GM23338 (cell line): ENCODE measurements around the gene GRK2. TPM values are rescaled to one million over a fixed set of nuclear protein-coding genes. Genes with fewer than 3 reads are reported as not detected.

Experiments
- ATAC-seq: fragments of 200-7000 bp; cut with Tn5 transposase; 3 replicates; pipeline ENCODE4 v1.9.1; 2020
- DNase-seq: peaks from one replicate; pipeline ENCODE4 v3.0.0-alpha.2; 2015; ENCODE audit warnings: low spot score
- H2AFZ ChIP-seq: fragments of 200-600 bp; sonication (generic); 2 replicates; pipeline ENCODE4 v1.8.0; 2016; ENCODE audit warnings: antibody characterized with exemption, mild to moderate bottlenecking, moderate library complexity
- H3F3A ChIP-seq: fragments of 200-600 bp; sonication (generic); replicated peaks from 2 replicates; pipeline ENCODE4 v1.8.0; 2017; ENCODE audit warnings: antibody characterized with exemption, mixed run types, low read depth
- H3K27ac ChIP-seq: fragments of 200-600 bp; sonication (generic); 2 replicates; pipeline ENCODE4 v1.6.1; 2016; ENCODE audit warnings: low read depth
- H3K27me3 ChIP-seq: fragments of 200-600 bp; sonication (generic); 2 replicates; pipeline ENCODE4 v1.8.0; 2016; ENCODE audit warnings: mild to moderate bottlenecking, mixed run types, moderate library complexity; ENCODE audit not compliant: insufficient read depth
- H3K36me3 ChIP-seq: fragments of 200-600 bp; sonication (generic); 2 replicates; pipeline ENCODE4 v1.8.0; 2016; ENCODE audit warnings: mild to moderate bottlenecking; ENCODE audit not compliant: insufficient read depth
- H3K4me1 ChIP-seq: fragments of 200-600 bp; sonication (generic); 2 replicates; pipeline ENCODE4 v1.8.0; 2016; ENCODE audit warnings: mild to moderate bottlenecking, moderate library complexity; ENCODE audit not compliant: insufficient read depth
- H3K4me2 ChIP-seq: fragments of 200-600 bp; sonication (generic); 2 replicates; pipeline ENCODE4 v1.7.1; 2017; ENCODE audit warnings: mixed run types
- H3K4me3 ChIP-seq: fragments of 200-600 bp; sonication (generic); 2 replicates; pipeline ENCODE4 v1.6.1; 2016; ENCODE audit warnings: mixed run types
- H3K79me2 ChIP-seq: fragments of 200-600 bp; sonication (generic); replicated peaks from 2 replicates; pipeline ENCODE4 v1.8.0; 2017; ENCODE audit warnings: mild to moderate bottlenecking; ENCODE audit not compliant: insufficient read depth
- H3K9me2 ChIP-seq: fragments of 200-600 bp; sonication (generic); 2 replicates; pipeline ENCODE4 v1.8.0; 2017; ENCODE audit not compliant: insufficient read depth
- H4K20me1 ChIP-seq: fragments of 200-600 bp; sonication (generic); replicated peaks from 2 replicates; pipeline ENCODE4 v1.8.0; 2017; ENCODE audit warnings: mild to moderate bottlenecking; ENCODE audit not compliant: insufficient read depth
- H3K27ac Mint-ChIP-seq: 2 replicates; pipeline ENCODE4 v1.8.0; 2020; ENCODE audit warnings: inconsistent platforms, mild to moderate bottlenecking, moderate library complexity, mixed read lengths
- H3K27me3 Mint-ChIP-seq: 3 replicates; pipeline ENCODE4 v1.8.0; 2022; ENCODE audit warnings: low read depth, mild to moderate bottlenecking, moderate library complexity, mixed read lengths, inconsistent platforms; ENCODE audit not compliant: insufficient read depth, poor library complexity
- H3K36me3 Mint-ChIP-seq: 3 replicates; pipeline ENCODE4 v1.8.0; 2021; ENCODE audit warnings: low read depth, mild to moderate bottlenecking, inconsistent platforms, moderate library complexity, mixed read lengths
- H3K4me1 Mint-ChIP-seq: 3 replicates; pipeline ENCODE4 v1.8.0; 2020; ENCODE audit warnings: mild to moderate bottlenecking, inconsistent platforms, mixed read lengths
- H3K4me3 Mint-ChIP-seq: 3 replicates; pipeline ENCODE4 v1.8.0; 2021; ENCODE audit warnings: moderate library complexity, mild to moderate bottlenecking, inconsistent platforms, mixed read lengths
- H3K9me3 Mint-ChIP-seq: 3 replicates; pipeline ENCODE4 v1.8.0; 2020; ENCODE audit warnings: moderate library complexity, mild to moderate bottlenecking, inconsistent platforms, mixed read lengths
- CREB1 ChIP-seq: fragments of 250-450 bp; sonication (Bioruptor Pico); IDR thresholded peaks from 2 replicates; pipeline ENCODE4 v1.5.0; 2020; ENCODE audit warnings: low read depth, mild to moderate bottlenecking, moderate library complexity
- CTCF ChIP-seq, 2 experiments: fragments of 200-600 bp in 1 of 2; sonication (generic) in 1 of 2; conservative IDR thresholded peaks; 2 replicates each; pipeline versions ENCODE4 v1.5.1 to v1.6.1; 2016 to 2017; ENCODE audit warnings: antibody characterized with exemption in 2 of 2, low read depth in 2 of 2, mild to moderate bottlenecking in 2 of 2, moderate library complexity in 1 of 2
- EZH2phosphoT487 ChIP-seq: fragments of 200-600 bp; sonication (generic); IDR thresholded peaks from one replicate; pipeline ENCODE4 v1.8.1; 2018; ENCODE audit warnings: antibody characterized with exemption; ENCODE audit not compliant: unreplicated experiment
- POLR2AphosphoS5 ChIP-seq: IDR thresholded peaks from 2 replicates; pipeline ENCODE4 v1.6.1; 2016; ENCODE audit warnings: antibody characterized with exemption, low read depth
- ZNF462 ChIP-seq: fragments of 250-450 bp; sonication (Bioruptor Pico); IDR thresholded peaks from 2 replicates; pipeline ENCODE4 v1.5.0; 2020; ENCODE audit warnings: mild to moderate bottlenecking, moderate library complexity
- polyA plus RNA-seq: library from polyadenylated mRNA; unstranded; fragments of >200 nt; fragmentation: Nextera tagmentation; extraction: Ambion mirVana; gene quantifications from 2 replicates; pipeline ENCODE4 v1.2.1, GENCODE V29; 2016
- total RNA-seq: library from RNA; depleted of rRNA; stranded (reverse); fragments of >200 nt; shearing (Covaris generic); gene quantifications from 2 replicates; pipeline ENCODE4 v1.2.3, GENCODE V29; 2014
- TF ChIP-seq, protein P1 (sequence below): IDR thresholded peaks from one replicate; pipeline ENCODE4 v1.6.1; 2018; ENCODE audit warnings: antibody characterized with exemption; ENCODE audit not compliant: unreplicated experiment
- TF ChIP-seq, protein P2 (sequence below): IDR thresholded peaks from 2 replicates; pipeline ENCODE4 v1.6.1; 2016; ENCODE audit warnings: antibody characterized with exemption

The GRK2 gene
- total and polyA plus RNA-seq, 2 experiments from 2014 or later: 19.5 to 72.5 TPM

- TF ChIP-seq ZNF462 (CRISPR knock-in tag) (no peak), EZH2phosphoT487 (no peak)
Measured at GRCh38 chr11:67288198-67288451, 21.9 kb downstream of the GRK2 start (continued).

DNA sequence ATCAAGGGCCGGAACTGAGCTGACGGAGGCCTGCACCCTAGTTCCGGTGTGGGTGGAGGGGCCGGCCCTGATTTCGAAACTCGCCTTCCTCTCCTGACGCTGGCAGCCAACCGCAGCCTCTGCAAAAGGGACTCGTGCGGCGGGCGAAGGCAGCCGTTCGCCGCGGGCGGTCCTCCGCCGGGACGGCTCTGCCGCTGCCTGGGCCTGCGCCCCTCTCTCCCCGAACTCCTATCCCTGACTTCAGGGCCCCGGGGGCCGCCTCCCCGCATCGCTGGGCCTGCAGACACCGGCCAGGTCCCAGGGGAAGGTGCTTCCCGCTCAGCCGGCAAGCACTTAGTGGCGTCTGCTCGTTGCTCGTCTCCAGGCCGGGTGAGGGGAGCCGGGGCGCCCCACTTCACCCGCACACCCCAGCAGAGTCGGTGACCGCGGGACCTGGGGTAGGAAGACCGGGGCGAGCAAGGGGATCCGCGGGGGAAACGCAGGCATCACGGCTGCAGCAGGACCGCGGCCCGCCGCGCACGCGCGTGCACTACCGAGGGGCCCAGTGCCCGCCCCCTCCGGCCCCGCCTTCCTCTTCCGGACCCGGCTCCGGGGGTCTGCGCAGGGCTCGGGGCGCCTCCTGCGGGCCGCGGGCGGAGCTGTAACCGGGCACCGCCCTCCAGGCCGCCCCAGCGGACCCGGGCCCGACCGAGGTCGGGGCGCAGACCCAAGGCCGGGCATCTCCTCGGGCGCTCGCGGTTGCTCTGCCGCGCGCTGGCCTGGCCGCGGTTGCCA is 22.4 kb downstream of the GRK2 start:
- peaks cover 19% of the 10 kb centered on the region for H3K27me3 Mint-ChIP-seq
- H3K79me2 ChIP-seq: no peaks in the 10 kb centered on the region
- no peaks in the 10 kb centered on the region for H4K20me1 ChIP-seq
- peak overlapping the region; percentile 91 for H3K4me3 ChIP-seq
- H3K4me2 ChIP-seq: peak overlapping the region; percentile 94
- peak overlapping the region; percentile 71 for H3K4me3 Mint-ChIP-seq
- peak; percentile 91 for DNase-seq
- TF ChIP-seq, protein P1, sequence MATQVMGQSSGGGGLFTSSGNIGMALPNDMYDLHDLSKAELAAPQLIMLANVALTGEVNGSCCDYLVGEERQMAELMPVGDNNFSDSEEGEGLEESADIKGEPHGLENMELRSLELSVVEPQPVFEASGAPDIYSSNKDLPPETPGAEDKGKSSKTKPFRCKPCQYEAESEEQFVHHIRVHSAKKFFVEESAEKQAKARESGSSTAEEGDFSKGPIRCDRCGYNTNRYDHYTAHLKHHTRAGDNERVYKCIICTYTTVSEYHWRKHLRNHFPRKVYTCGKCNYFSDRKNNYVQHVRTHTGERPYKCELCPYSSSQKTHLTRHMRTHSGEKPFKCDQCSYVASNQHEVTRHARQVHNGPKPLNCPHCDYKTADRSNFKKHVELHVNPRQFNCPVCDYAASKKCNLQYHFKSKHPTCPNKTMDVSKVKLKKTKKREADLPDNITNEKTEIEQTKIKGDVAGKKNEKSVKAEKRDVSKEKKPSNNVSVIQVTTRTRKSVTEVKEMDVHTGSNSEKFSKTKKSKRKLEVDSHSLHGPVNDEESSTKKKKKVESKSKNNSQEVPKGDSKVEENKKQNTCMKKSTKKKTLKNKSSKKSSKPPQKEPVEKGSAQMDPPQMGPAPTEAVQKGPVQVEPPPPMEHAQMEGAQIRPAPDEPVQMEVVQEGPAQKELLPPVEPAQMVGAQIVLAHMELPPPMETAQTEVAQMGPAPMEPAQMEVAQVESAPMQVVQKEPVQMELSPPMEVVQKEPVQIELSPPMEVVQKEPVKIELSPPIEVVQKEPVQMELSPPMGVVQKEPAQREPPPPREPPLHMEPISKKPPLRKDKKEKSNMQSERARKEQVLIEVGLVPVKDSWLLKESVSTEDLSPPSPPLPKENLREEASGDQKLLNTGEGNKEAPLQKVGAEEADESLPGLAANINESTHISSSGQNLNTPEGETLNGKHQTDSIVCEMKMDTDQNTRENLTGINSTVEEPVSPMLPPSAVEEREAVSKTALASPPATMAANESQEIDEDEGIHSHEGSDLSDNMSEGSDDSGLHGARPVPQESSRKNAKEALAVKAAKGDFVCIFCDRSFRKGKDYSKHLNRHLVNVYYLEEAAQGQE: no peak
- TF ChIP-seq POLR2AphosphoS5: peak; percentile 81
- peak; percentile 27 to 62; a peak in 3 of 4 replicates for TF ChIP-seq CTCF (conservative IDR thresholded peaks at IDR 0.05; ENCODE audit: low read depth in 2 of 2)
- TF ChIP-seq CREB1 (CRISPR knock-in tag): 0 out of 2 replicates have a peak, but pooled peaks have one; percentile 20
- TF ChIP-seq, protein P2, sequence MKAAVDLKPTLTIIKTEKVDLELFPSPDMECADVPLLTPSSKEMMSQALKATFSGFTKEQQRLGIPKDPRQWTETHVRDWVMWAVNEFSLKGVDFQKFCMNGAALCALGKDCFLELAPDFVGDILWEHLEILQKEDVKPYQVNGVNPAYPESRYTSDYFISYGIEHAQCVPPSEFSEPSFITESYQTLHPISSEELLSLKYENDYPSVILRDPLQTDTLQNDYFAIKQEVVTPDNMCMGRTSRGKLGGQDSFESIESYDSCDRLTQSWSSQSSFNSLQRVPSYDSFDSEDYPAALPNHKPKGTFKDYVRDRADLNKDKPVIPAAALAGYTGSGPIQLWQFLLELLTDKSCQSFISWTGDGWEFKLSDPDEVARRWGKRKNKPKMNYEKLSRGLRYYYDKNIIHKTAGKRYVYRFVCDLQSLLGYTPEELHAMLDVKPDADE: no peak; the same call in 1 of the 2 replicates
- peaks cover 23% of the 10 kb centered on the region for H3K36me3 Mint-ChIP-seq
- peaks cover 4% of the 10 kb centered on the region; the same call in 1 of the 2 replicates for H3K36me3 ChIP-seq
- peaks cover 17% of the 10 kb centered on the region for H3K4me1 Mint-ChIP-seq
- peak; percentile 83 for ATAC-seq
- H3K9me2 ChIP-seq: no peaks in the 10 kb centered on the region
- no peaks in the 10 kb centered on the region for H3K27me3 ChIP-seq
- H3K9me3 Mint-ChIP-seq: no peaks in the 10 kb centered on the region
- peak overlapping the region; percentile 80 for H2AFZ ChIP-seq
- H3K27ac ChIP-seq: peak overlapping the region; percentile 96
- no peak overlapping the region; the same call in 1 of the 2 replicates for H3K27ac Mint-ChIP-seq
- 0 out of 2 replicates have a peak, but pooled peaks cover 13% of the 10 kb centered on the region for H3F3A ChIP-seq
- peaks cover 10% of the 10 kb centered on the region for H3K4me1 ChIP-seq
